ENCODE measurements around the gene IQCF6. TPM values are rescaled to one million over a fixed set of nuclear protein-coding genes. Genes with fewer than 3 reads are reported as not detected.
"Not testable (repeated sequence)": the region's sequence is repeated elsewhere in the genome, so short reads cannot be mapped to it uniquely, and the experiment has no call there.

Gene IQCF6
- total and polyA plus RNA-seq, 7 experiments from 2014 or later = not detected

GRCh38 chr3:51742320-51742719, 36.7 kb downstream of the IQCF6 start:
- H3K9me3 ChIP-seq (ENCODE audit: control insufficient read depth in 2 of 3, low read length in 3 of 3); ATAC-seq; H3K27ac ChIP-seq (ENCODE audit: low read depth, low read length); H3K36me3 Mint-ChIP-seq; DNase-seq; POLR2A ChIA-PET; H3K4me1 ChIP-seq (ENCODE audit: control insufficient read depth in 2 of 2, insufficient read depth in 2 of 2, low read length in 2 of 2); H3K9me3 Mint-ChIP-seq; H3K4me3 ChIP-seq (ENCODE audit: low read length); H3K4me1 Mint-ChIP-seq; H3K27ac Mint-ChIP-seq; intact Hi-C loops (cut with micrococcal nuclease); H3K4me3 Mint-ChIP-seq; H3K36me3 ChIP-seq (ENCODE audit: control insufficient read depth in 2 of 3, insufficient read depth in 3 of 3, low read length in 3 of 3); H3K27me3 ChIP-seq (ENCODE audit: control insufficient read depth in 2 of 2, insufficient read depth in 2 of 2, low read length in 2 of 2); CTCF ChIA-PET: not testable (repeated sequence)
- H3K27me3 Mint-ChIP-seq = peaks cover 0 to 17% (median 12%) of the 10 kb centered on the region in 5 donors

- ATAC-seq (peak; percentile 42), DNase-seq (no peak)
- Mint-ChIP-seq H3K4me1 (peaks cover 6 to 22% (median 13%) of the 10 kb centered on the region in 7 donors), H3K27ac (no peak overlapping the region), H3K27me3 (peaks cover 0 to 21% (median 12%) of the 10 kb centered on the region in 5 donors), H3K36me3 (peaks cover 0 to 4% (median 0%) of the 10 kb centered on the region in 5 donors), H3K9me3 (peaks cover 0 to 5% (median 0%) of the 10 kb centered on the region in 11 donors), H3K4me3 (no peak overlapping the region)
- Histone ChIP-seq H3K27me3 (ENCODE audit: control insufficient read depth in 2 of 2, insufficient read depth in 2 of 2, low read length in 2 of 2) (no peaks in the 10 kb centered on the region), H3K4me1 (ENCODE audit: control insufficient read depth in 2 of 2, insufficient read depth in 2 of 2, low read length in 2 of 2) (peaks cover 0 to 7% of the 10 kb centered on the region in 2 donors), H3K9me3 (ENCODE audit: control insufficient read depth in 2 of 3, low read length in 3 of 3) (no peaks in the 10 kb centered on the region), H3K27ac (ENCODE audit: low read depth, low read length) (no peak overlapping the region), H3K36me3 (ENCODE audit: control insufficient read depth in 2 of 3, insufficient read depth in 3 of 3, low read length in 3 of 3) (no peaks in the 10 kb centered on the region), H3K4me3 (ENCODE audit: low read length) (no peak overlapping the region)
- intact Hi-C loops (cut with micrococcal nuclease) = no loop called here
- CTCF ChIA-PET = interaction anchor here (0.7 kb wide), 1 partner anchor 57 kb away, joined by 3 read pairs; no protein-coding TSS in a partner anchor
- POLR2A ChIA-PET = no interaction called here
These were observed 39.9 kb downstream of the IQCF6 start for GRCh38 chr3:51739110-51739509.

- H3K4me3 ChIP-seq (ENCODE audit: low read length) = no peak overlapping the region
- H3K4me1 ChIP-seq (ENCODE audit: control insufficient read depth in 2 of 2, insufficient read depth in 2 of 2, low read length in 2 of 2) = peaks cover 0 to 7% of the 10 kb centered on the region in 2 donors
- H3K9me3 ChIP-seq (ENCODE audit: control insufficient read depth in 2 of 3, low read length in 3 of 3) = no peaks in the 10 kb centered on the region
- intact Hi-C loops (cut with micrococcal nuclease) = no loop called here
- Mint-ChIP-seq H3K27ac (no peak overlapping the region), H3K27me3 (peaks cover 0 to 21% (median 12%) of the 10 kb centered on the region in 5 donors), H3K4me1 (peaks cover 0 to 24% (median 13%) of the 10 kb centered on the region in 7 donors), H3K9me3 (peaks cover 0 to 4% (median 0%) of the 10 kb centered on the region in 11 donors), H3K36me3 (peaks cover 0 to 4% (median 0%) of the 10 kb centered on the region in 5 donors), H3K4me3 (no peak overlapping the region)
- DNase-seq (no peak), ATAC-seq (no peak)
- H3K27me3 ChIP-seq (ENCODE audit: control insufficient read depth in 2 of 2, insufficient read depth in 2 of 2, low read length in 2 of 2) = no peaks in the 10 kb centered on the region
- ChIA-PET POLR2A (no interaction called here), CTCF (no interaction called here)
- H3K36me3 ChIP-seq (ENCODE audit: control insufficient read depth in 2 of 3, insufficient read depth in 3 of 3, low read length in 3 of 3) = no peaks in the 10 kb centered on the region
- no peak overlapping the region for H3K27ac ChIP-seq (ENCODE audit: low read depth, low read length)
These were observed 43.1 kb downstream of the IQCF6 start for GRCh38 chr3:51735950-51736349.

GRCh38 chr3:51735039-51735438, 44.0 kb downstream of the IQCF6 start:
- H3K36me3 ChIP-seq (ENCODE audit: control insufficient read depth in 2 of 3, insufficient read depth in 3 of 3, low read length in 3 of 3) = no peaks in the 10 kb centered on the region
- H3K4me3 Mint-ChIP-seq = peak overlapping the region in 1 of 10 donors; percentile 62
- no peak overlapping the region for H3K4me3 ChIP-seq (ENCODE audit: low read length)
- H3K27ac Mint-ChIP-seq = peak overlapping the region in 1 of 9 donors; percentile 80
- no peak overlapping the region for H3K27ac ChIP-seq (ENCODE audit: low read depth, low read length)
- no peaks in the 10 kb centered on the region for H3K9me3 ChIP-seq (ENCODE audit: control insufficient read depth in 2 of 3, low read length in 3 of 3)
- peaks cover 0 to 4% (median 0%) of the 10 kb centered on the region in 5 donors for H3K36me3 Mint-ChIP-seq
- peaks cover 0 to 2% (median 0%) of the 10 kb centered on the region in 11 donors for H3K9me3 Mint-ChIP-seq
- peaks cover 0 to 24% (median 13%) of the 10 kb centered on the region in 7 donors for H3K4me1 Mint-ChIP-seq
- peaks cover 0 to 21% (median 10%) of the 10 kb centered on the region in 5 donors for H3K27me3 Mint-ChIP-seq
- CTCF ChIA-PET = no interaction called here
- H3K4me1 ChIP-seq (ENCODE audit: control insufficient read depth in 2 of 2, insufficient read depth in 2 of 2, low read length in 2 of 2) = peaks cover 0 to 7% of the 10 kb centered on the region in 2 donors
- H3K27me3 ChIP-seq (ENCODE audit: control insufficient read depth in 2 of 2, insufficient read depth in 2 of 2, low read length in 2 of 2) = no peaks in the 10 kb centered on the region
- intact Hi-C loops (cut with micrococcal nuclease) = no loop called here
- POLR2A ChIA-PET = no interaction called here
- no peak for DNase-seq
- no peak for ATAC-seq

- peaks cover 0 to 2% (median 0%) of the 10 kb centered on the region in 11 donors for H3K9me3 Mint-ChIP-seq
- Histone ChIP-seq H3K4me1 (ENCODE audit: control insufficient read depth in 2 of 2, insufficient read depth in 2 of 2, low read length in 2 of 2) (peaks cover 0 to 7% of the 10 kb centered on the region in 2 donors), H3K4me3 (ENCODE audit: low read length) (no peak overlapping the region), H3K27me3 (ENCODE audit: control insufficient read depth in 2 of 2, insufficient read depth in 2 of 2, low read length in 2 of 2) (no peaks in the 10 kb centered on the region), H3K27ac (ENCODE audit: low read depth, low read length) (no peak overlapping the region), H3K36me3 (ENCODE audit: control insufficient read depth in 2 of 3, insufficient read depth in 3 of 3, low read length in 3 of 3) (no peaks in the 10 kb centered on the region), H3K9me3 (ENCODE audit: control insufficient read depth in 2 of 3, low read length in 3 of 3) (no peaks in the 10 kb centered on the region)
- H3K36me3 Mint-ChIP-seq = peaks cover 0 to 4% (median 0%) of the 10 kb centered on the region in 5 donors
- ChIA-PET CTCF (no interaction called here), POLR2A (interaction anchor here (0.5 kb wide), 1 partner anchor 732 kb away, joined by 3 read pairs; no protein-coding TSS in a partner anchor)
- H3K4me3 Mint-ChIP-seq = peak overlapping the region in 2 of 10 donors; percentile 44 to 62
- ATAC-seq (no peak), DNase-seq (no peak)
- H3K27me3 Mint-ChIP-seq = peaks cover 0 to 21% (median 8%) of the 10 kb centered on the region in 5 donors
- peaks cover 0 to 28% (median 13%) of the 10 kb centered on the region in 7 donors for H3K4me1 Mint-ChIP-seq
- intact Hi-C loops (cut with micrococcal nuclease) = no loop called here
- peak overlapping the region in 1 of 9 donors; percentile 80 for H3K27ac Mint-ChIP-seq
These were observed 44.5 kb downstream of the IQCF6 start for GRCh38 chr3:51734572-51734907.

GRCh38 chr3:51733859-51734571, 45.0 kb downstream of the IQCF6 start:
- Histone ChIP-seq H3K27me3 (ENCODE audit: control insufficient read depth in 2 of 2, insufficient read depth in 2 of 2, low read length in 2 of 2) (no peaks in the 10 kb centered on the region), H3K4me1 (ENCODE audit: control insufficient read depth in 2 of 2, insufficient read depth in 2 of 2, low read length in 2 of 2) (peaks cover 0 to 7% of the 10 kb centered on the region in 2 donors), H3K27ac (ENCODE audit: low read depth, low read length) (no peak overlapping the region), H3K36me3 (ENCODE audit: control insufficient read depth in 2 of 3, insufficient read depth in 3 of 3, low read length in 3 of 3) (no peaks in the 10 kb centered on the region), H3K4me3 (ENCODE audit: low read length) (no peak overlapping the region), H3K9me3 (ENCODE audit: control insufficient read depth in 2 of 3, low read length in 3 of 3) (no peaks in the 10 kb centered on the region)
- ChIA-PET POLR2A (interaction anchor here (0.5 kb wide), 1 partner anchor 732 kb away, joined by 3 read pairs; no protein-coding TSS in a partner anchor), CTCF (no interaction called here)
- H3K9me3 Mint-ChIP-seq = peaks cover 0 to 2% (median 0%) of the 10 kb centered on the region in 11 donors
- peaks cover 0 to 31% (median 13%) of the 10 kb centered on the region in 7 donors for H3K4me1 Mint-ChIP-seq
- DNase-seq = no peak
- no peak for ATAC-seq
- H3K4me3 Mint-ChIP-seq = peak overlapping the region in 1 of 10 donors; percentile 62
- H3K27me3 Mint-ChIP-seq = peaks cover 0 to 16% (median 6%) of the 10 kb centered on the region in 5 donors
- H3K27ac Mint-ChIP-seq = peak overlapping the region in 2 of 9 donors; percentile 28 to 80
- H3K36me3 Mint-ChIP-seq = peaks cover 0 to 4% (median 0%) of the 10 kb centered on the region in 5 donors
- intact Hi-C loops (cut with micrococcal nuclease) = no loop called here
